HG02840 (cell line): Measurements from ENCODE around the gene TUBG1.
A peak's percentile ranks its signal among the peaks of the same experiment; 100 is the strongest.

ENCODE experiments used
- ATAC-seq: cut with Tn5 transposase; IDR thresholded peaks from one replicate; pipeline ENCODE4 v1.9.1; 2021; ENCODE audit warnings: mild to moderate bottlenecking, moderate library complexity, moderate number of reproducible peaks; ENCODE audit not compliant: unreplicated experiment, low FRiP score

TUBG1 gene

GRCh38 chr17:42609182-42609813 lies at the start of gene TUBG1, which contains the start of gene RETREG3:
Gene TUBG1 (plus strand): TSS chr17:42609683. CDS start chr17:42609738, 55 bp downstream.
Gene RETREG3 (minus strand): TSS chr17:42609374. CDS start chr17:42609324, 50 bp downstream.
- ATAC-seq: peak; percentile 94

GRCh38 chr17:42560246-42560645 lies 49.2 kb upstream of the TUBG1 start:
- ATAC-seq: no peak

GRCh38 chr17:42561897-42562387 lies 47.5 kb upstream of the TUBG1 start, which contains the start of gene COASY:
Gene COASY (plus strand): TSS chr17:42562148. CDS start chr17:42562623, 475 bp downstream.
- ATAC-seq: peak; percentile 51

GRCh38 chr17:42562388-42563142 lies 46.9 kb upstream of the TUBG1 start:
- ATAC-seq: peak; percentile 6

- no peak for ATAC-seq
Measured at GRCh38 chr17:42563143-42563509, 46.4 kb upstream of the TUBG1 start.

- ATAC-seq: no peak
Measured at GRCh38 chr17:42563543-42563942, 45.9 kb upstream of the TUBG1 start.

GRCh38 chr17:42563950-42564349 lies 45.5 kb upstream of the TUBG1 start:
- ATAC-seq: no peak

GRCh38 chr17:42564815-42565522 lies 44.5 kb upstream of the TUBG1 start:
- ATAC-seq: no peak

GRCh38 chr17:42565523-42566214 lies 43.8 kb upstream of the TUBG1 start:
- ATAC-seq: no peak

- ATAC-seq: no peak
Measured at GRCh38 chr17:42566215-42566882, 43.1 kb upstream of the TUBG1 start.

GRCh38 chr17:42566883-42567573 lies 42.5 kb upstream of the TUBG1 start, which contains the start of gene MLX:
Gene MLX (plus strand): TSS chr17:42567100. CDS start chr17:42567125, 25 bp downstream.
- ATAC-seq: peak; percentile 63

- ATAC-seq: no peak
Measured at GRCh38 chr17:42568341-42569111, 41.0 kb upstream of the TUBG1 start.

GRCh38 chr17:42571435-42572225 lies 37.9 kb upstream of the TUBG1 start:
- ATAC-seq: no peak

GRCh38 chr17:42573095-42573494 lies 36.4 kb upstream of the TUBG1 start:
- ATAC-seq: no peak

- no peak for ATAC-seq
Measured at GRCh38 chr17:42574463-42574862, 35.0 kb upstream of the TUBG1 start.

- ATAC-seq: no peak
Measured at GRCh38 chr17:42577140-42577531, 32.3 kb upstream of the TUBG1 start.

GRCh38 chr17:42577532-42578281 lies 31.8 kb upstream of the TUBG1 start, which contains the start of gene PSMC3IP:
Gene PSMC3IP (minus strand): TSS chr17:42577729. CDS start chr17:42577686, 43 bp downstream.
- ATAC-seq: peak; percentile 61
